Liver (tissue), 3 donors: ENCODE data around the gene NFXL1.

Source experiments
- ATF3 ChIP-seq: IDR thresholded peaks from 2 replicates; pipeline ENCODE4 v1.6.1; 2016; ENCODE audit warnings: antibody characterized with exemption
- FOXA1 ChIP-seq: IDR thresholded peaks from 2 replicates; pipeline ENCODE4 v1.6.1; 2016; ENCODE audit warnings: antibody characterized with exemption
- FOXA2 ChIP-seq: IDR thresholded peaks from 2 replicates; pipeline ENCODE4 v1.6.1; 2016; ENCODE audit warnings: antibody characterized with exemption
- GABPA ChIP-seq, 2 donors: IDR thresholded peaks in 1 of 2; conservative IDR thresholded peaks in 1 of 2; 2 replicates each; pipeline ENCODE4 v1.6.1; 2016; ENCODE audit warnings: antibody characterized with exemption in 2 of 2, mild to moderate bottlenecking in 1 of 2, moderate library complexity in 1 of 2
- HNF4A ChIP-seq, 2 donors: conservative IDR thresholded peaks; 2 replicates each; pipeline ENCODE4 v1.6.1; 2016; ENCODE audit warnings: antibody characterized with exemption in 2 of 2, mild to moderate bottlenecking in 2 of 2
- HNF4G ChIP-seq: IDR thresholded peaks from 2 replicates; pipeline ENCODE4 v1.6.1; 2016; ENCODE audit warnings: antibody characterized with exemption
- MAX ChIP-seq: IDR thresholded peaks from 2 replicates; pipeline ENCODE4 v1.6.1; 2016; ENCODE audit warnings: antibody characterized with exemption
- RAD21 ChIP-seq, 2 donors: IDR thresholded peaks; 2 replicates each; pipeline ENCODE4 v1.6.1; 2016; ENCODE audit warnings: antibody characterized with exemption in 2 of 2, mild to moderate bottlenecking in 2 of 2
- REST ChIP-seq: IDR thresholded peaks from 2 replicates; pipeline ENCODE4 v1.6.1; 2016; ENCODE audit warnings: antibody characterized with exemption, mild to moderate bottlenecking
- SP1 ChIP-seq: IDR thresholded peaks from 2 replicates; pipeline ENCODE4 v1.6.1; 2018; ENCODE audit warnings: antibody characterized with exemption, mild to moderate bottlenecking
- TAF1 ChIP-seq: conservative IDR thresholded peaks from 2 replicates; pipeline ENCODE4 v1.6.1; 2016; ENCODE audit warnings: antibody characterized with exemption, mild to moderate bottlenecking
- YY1 ChIP-seq: IDR thresholded peaks from 2 replicates; pipeline ENCODE4 v1.6.1; 2016; ENCODE audit warnings: antibody characterized with exemption, mild to moderate bottlenecking
- TF ChIP-seq, protein P1 (sequence below): fragments of 150-350 bp; IDR thresholded peaks from 2 replicates; pipeline ENCODE4 v1.5.1; 2017; ENCODE audit warnings: improper control_type of control experiment, low read depth, low read length; ENCODE audit not compliant: missing input control
- TF ChIP-seq, protein P2 (sequence below): IDR thresholded peaks from 2 replicates; pipeline ENCODE4 v1.6.1; 2016; ENCODE audit warnings: antibody characterized with exemption
- donor health status: healthy.
- donor health status: healthy.

- TF ChIP-seq, protein P1, sequence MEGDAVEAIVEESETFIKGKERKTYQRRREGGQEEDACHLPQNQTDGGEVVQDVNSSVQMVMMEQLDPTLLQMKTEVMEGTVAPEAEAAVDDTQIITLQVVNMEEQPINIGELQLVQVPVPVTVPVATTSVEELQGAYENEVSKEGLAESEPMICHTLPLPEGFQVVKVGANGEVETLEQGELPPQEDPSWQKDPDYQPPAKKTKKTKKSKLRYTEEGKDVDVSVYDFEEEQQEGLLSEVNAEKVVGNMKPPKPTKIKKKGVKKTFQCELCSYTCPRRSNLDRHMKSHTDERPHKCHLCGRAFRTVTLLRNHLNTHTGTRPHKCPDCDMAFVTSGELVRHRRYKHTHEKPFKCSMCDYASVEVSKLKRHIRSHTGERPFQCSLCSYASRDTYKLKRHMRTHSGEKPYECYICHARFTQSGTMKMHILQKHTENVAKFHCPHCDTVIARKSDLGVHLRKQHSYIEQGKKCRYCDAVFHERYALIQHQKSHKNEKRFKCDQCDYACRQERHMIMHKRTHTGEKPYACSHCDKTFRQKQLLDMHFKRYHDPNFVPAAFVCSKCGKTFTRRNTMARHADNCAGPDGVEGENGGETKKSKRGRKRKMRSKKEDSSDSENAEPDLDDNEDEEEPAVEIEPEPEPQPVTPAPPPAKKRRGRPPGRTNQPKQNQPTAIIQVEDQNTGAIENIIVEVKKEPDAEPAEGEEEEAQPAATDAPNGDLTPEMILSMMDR = no peak
- TF ChIP-seq TAF1 (no peak), YY1 (no peak), HNF4A (conservative IDR thresholded peaks at IDR 0.05) (peak in 1 of 2 donors; percentile 4), SP1 (no peak), REST (no peak), HNF4G (no peak), MAX (no peak), ATF3 (no peak), RAD21 (IDR thresholded peaks at IDR 0.05) (no peak), FOXA2 (no peak), GABPA (IDR thresholded peaks at IDR 0.05 in 1 of 2, conservative IDR thresholded peaks at IDR 0.05 in 1 of 2) (no peak), FOXA1 (no peak)
- TF ChIP-seq, protein P2, sequence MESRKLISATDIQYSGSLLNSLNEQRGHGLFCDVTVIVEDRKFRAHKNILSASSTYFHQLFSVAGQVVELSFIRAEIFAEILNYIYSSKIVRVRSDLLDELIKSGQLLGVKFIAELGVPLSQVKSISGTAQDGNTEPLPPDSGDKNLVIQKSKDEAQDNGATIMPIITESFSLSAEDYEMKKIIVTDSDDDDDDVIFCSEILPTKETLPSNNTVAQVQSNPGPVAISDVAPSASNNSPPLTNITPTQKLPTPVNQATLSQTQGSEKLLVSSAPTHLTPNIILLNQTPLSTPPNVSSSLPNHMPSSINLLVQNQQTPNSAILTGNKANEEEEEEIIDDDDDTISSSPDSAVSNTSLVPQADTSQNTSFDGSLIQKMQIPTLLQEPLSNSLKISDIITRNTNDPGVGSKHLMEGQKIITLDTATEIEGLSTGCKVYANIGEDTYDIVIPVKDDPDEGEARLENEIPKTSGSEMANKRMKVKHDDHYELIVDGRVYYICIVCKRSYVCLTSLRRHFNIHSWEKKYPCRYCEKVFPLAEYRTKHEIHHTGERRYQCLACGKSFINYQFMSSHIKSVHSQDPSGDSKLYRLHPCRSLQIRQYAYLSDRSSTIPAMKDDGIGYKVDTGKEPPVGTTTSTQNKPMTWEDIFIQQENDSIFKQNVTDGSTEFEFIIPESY = no peak
Observed at GRCh38 chr4:47936336-47936735, 22.0 kb upstream of the NFXL1 start.
